Spleen (tissue), 11 donors: ENCODE measurements around the gene STYK1. TPM values are rescaled to one million over a fixed set of nuclear protein-coding genes. Genes with fewer than 3 reads are reported as not detected.
A peak's percentile ranks its signal among the peaks of the same experiment; 100 is the strongest.

Experiments
- DNase-seq: peaks from one replicate; pipeline ENCODE4 v3.0.0-alpha.2; 2020
- H3K27ac ChIP-seq, 8 donors: fragments of 200-600 bp; sonication (generic) in 7 of 8; 1 replicate in 4 of 8; 2 replicates in 4 of 8; pipeline versions ENCODE4 v1.5.0 to v1.8.0; 2016 to 2021; ENCODE audit warnings: inconsistent platforms in 4 of 8, mild to moderate bottlenecking in 4 of 8, moderate library complexity in 1 of 8
- H3K27me3 ChIP-seq, 7 donors: fragments of 200-600 bp; sonication (generic) in 6 of 7; replicated peaks in 1 of 7; 1 replicate in 4 of 7; 2 replicates in 3 of 7; pipeline versions ENCODE4 v1.5.0 to v1.8.0; 2016 to 2021; ENCODE audit warnings: inconsistent platforms in 3 of 7, mild to moderate bottlenecking in 1 of 7
- H3K36me3 ChIP-seq, 6 donors: fragments of 200-600 bp; sonication (generic) in 5 of 6; 1 replicate in 4 of 6; 2 replicates in 2 of 6; pipeline versions ENCODE4 v1.5.0 to v1.8.0; 2016 to 2021; ENCODE audit warnings: inconsistent platforms in 2 of 6
- H3K4me1 ChIP-seq, 6 donors: fragments of 200-600 bp; sonication (generic) in 5 of 6; 1 replicate in 3 of 6; 2 replicates in 3 of 6; pipeline versions ENCODE4 v1.5.0 to v1.8.0; 2016 to 2021; ENCODE audit warnings: inconsistent platforms in 3 of 6
- H3K4me3 ChIP-seq, 8 donors: fragments of 200-600 bp; sonication (generic) in 7 of 8; 1 replicate in 4 of 8; 2 replicates in 4 of 8; pipeline versions ENCODE4 v1.5.0 to v1.8.0; 2016 to 2021; ENCODE audit warnings: inconsistent platforms in 4 of 8, mild to moderate bottlenecking in 4 of 8, moderate library complexity in 2 of 8
- H3K9me3 ChIP-seq, 8 donors: fragments of 200-600 bp; sonication (generic) in 7 of 8; 1 replicate in 4 of 8; 2 replicates in 4 of 8; pipeline versions ENCODE4 v1.5.0 to v1.8.0; 2016 to 2021; ENCODE audit warnings: inconsistent platforms in 4 of 8
- POLR2A ChIP-seq, 3 donors: fragments of 450-650 bp; IDR thresholded peaks; one replicate each; pipeline ENCODE4 v1.5.1; 2017; ENCODE audit warnings: antibody characterized with exemption in 3 of 3, mild to moderate bottlenecking in 1 of 3
- POLR2AphosphoS5 ChIP-seq, 3 donors: sonication (generic); formaldehyde crosslinking; IDR thresholded peaks; one replicate each; pipeline ENCODE4 v1.5.1; 2017; ENCODE audit warnings: antibody characterized with exemption in 3 of 3
- WGBS, 5 donors: extraction: QIAGEN DNeasy Blood & Tissue Kit in 3 of 5; methylation state at CpG; one replicate each; pipeline versions ENCODE4 v1.1.5 to v1.1.7; 2013 to 2018; 5-methylcytosine and 5-hydroxymethylcytosine counted together
- intact Hi-C: fragments of 100-400 bp; cut with DNase I; formaldehyde crosslinking; loops from one replicate; pipeline ENCODE4 v1.15.0; 2023; ENCODE audit warnings: low total_unique reads
- polyA plus RNA-seq, 3 donors: library from polyadenylated mRNA; stranded (reverse); fragments of 200-250 nt; gene quantifications; one replicate each; pipeline ENCODE4 v1.2.1, GENCODE V29; 2013
- total RNA-seq, 7 donors: library from RNA; depleted of rRNA in 3 of 7; stranded (reverse); fragments of >200 nt in 3 of 7; fragmentation: NEBNext Ultra II Directional in 4 of 7; extraction: Animal tissue kit (Norgen Biotek cat#: 25700) in 4 of 7; gene quantifications; one replicate each; pipeline versions ENCODE4 v1.1.0 to v1.2.1, GENCODE V29; 2016 to 2021
- TF ChIP-seq, protein P1 (sequence below), 11 experiments: fragments of 200-600 bp in 7 of 11; fragments of 450-650 bp in 4 of 11; sonication (generic) in 4 of 11; IDR thresholded peaks in 8 of 11; conservative IDR thresholded peaks in 3 of 11; 1 replicate in 7 of 11; 2 replicates in 4 of 11; pipeline versions ENCODE4 v1.4.0 to v1.8.0; 2016 to 2021; ENCODE audit warnings: antibody characterized with exemption in 11 of 11, inconsistent platforms in 4 of 11, mild to moderate bottlenecking in 1 of 11
- donor health status: healthy with polysubstance abuse.
- donor health status: DM: no; HTN: no; CAD: no; lungs with moderate emphysema.
- donor health status: DM: no; HTN: no; CAD: no.
- donor health status: Bipolar disorder and iron deficiency.
- donor health status: healthy.
- donor health status: DM: no; HTN: no; CAD: no.
- donor health status: DM: yes; HTN: yes; CAD: no.

STYK1 gene
- total and polyA plus RNA-seq, 10 donors: 0.17 to 2.4 (median 0.77) TPM

DNA sequence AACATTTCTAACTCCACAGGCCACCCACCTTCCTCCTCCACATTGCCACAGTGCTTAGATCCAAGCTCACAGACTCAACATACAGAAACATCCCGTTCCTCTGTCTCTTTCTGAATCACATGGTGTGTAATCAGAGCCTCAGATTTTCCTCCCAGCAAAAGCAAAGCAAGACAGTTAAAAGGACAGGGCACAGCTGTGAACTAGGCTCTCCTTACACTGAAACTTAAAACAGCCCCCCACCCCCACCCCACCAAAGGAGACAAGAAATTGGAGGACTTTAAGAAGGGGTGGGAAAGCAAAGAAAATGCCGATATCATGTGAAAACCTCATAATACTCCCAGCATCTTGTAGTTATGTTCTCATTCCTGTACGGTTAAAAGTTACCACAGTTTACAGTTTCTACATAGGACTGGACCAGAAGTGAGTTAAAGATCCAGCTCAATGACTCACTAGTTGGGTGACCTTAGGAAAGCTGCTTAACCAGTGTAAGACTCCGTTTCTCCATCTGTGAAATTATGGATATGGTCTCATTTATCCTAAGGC, 44.5 kb upstream of the STYK1 start:
- WGBS, 5 donors: 58 to 75% (median 71%) methylated on average over 4 of the region's 4 CpGs
- intact Hi-C loops: no loop called here
- H3K36me3 ChIP-seq: peaks cover 0 to 28% (median 20%) of the 10 kb centered on the region in 6 donors
- no peaks in the 10 kb centered on the region for H3K9me3 ChIP-seq
- no peak overlapping the region for H3K4me3 ChIP-seq
- TF ChIP-seq POLR2A (IDR thresholded peaks at IDR 0.05): no peak
- TF ChIP-seq, protein P1, sequence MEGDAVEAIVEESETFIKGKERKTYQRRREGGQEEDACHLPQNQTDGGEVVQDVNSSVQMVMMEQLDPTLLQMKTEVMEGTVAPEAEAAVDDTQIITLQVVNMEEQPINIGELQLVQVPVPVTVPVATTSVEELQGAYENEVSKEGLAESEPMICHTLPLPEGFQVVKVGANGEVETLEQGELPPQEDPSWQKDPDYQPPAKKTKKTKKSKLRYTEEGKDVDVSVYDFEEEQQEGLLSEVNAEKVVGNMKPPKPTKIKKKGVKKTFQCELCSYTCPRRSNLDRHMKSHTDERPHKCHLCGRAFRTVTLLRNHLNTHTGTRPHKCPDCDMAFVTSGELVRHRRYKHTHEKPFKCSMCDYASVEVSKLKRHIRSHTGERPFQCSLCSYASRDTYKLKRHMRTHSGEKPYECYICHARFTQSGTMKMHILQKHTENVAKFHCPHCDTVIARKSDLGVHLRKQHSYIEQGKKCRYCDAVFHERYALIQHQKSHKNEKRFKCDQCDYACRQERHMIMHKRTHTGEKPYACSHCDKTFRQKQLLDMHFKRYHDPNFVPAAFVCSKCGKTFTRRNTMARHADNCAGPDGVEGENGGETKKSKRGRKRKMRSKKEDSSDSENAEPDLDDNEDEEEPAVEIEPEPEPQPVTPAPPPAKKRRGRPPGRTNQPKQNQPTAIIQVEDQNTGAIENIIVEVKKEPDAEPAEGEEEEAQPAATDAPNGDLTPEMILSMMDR (IDR thresholded peaks at IDR 0.05 in 8 of 11, conservative IDR thresholded peaks at IDR 0.05 in 3 of 11): no peak
- DNase-seq: no peak
- H3K27me3 ChIP-seq: peaks cover 0 to 17% (median 5%) of the 10 kb centered on the region in 7 donors
- peak overlapping the region in 6 of 8 donors; percentile 56 to 92 (median 66) for H3K27ac ChIP-seq
- peaks cover 18 to 80% (median 54%) of the 10 kb centered on the region in 6 donors for H3K4me1 ChIP-seq

DNA sequence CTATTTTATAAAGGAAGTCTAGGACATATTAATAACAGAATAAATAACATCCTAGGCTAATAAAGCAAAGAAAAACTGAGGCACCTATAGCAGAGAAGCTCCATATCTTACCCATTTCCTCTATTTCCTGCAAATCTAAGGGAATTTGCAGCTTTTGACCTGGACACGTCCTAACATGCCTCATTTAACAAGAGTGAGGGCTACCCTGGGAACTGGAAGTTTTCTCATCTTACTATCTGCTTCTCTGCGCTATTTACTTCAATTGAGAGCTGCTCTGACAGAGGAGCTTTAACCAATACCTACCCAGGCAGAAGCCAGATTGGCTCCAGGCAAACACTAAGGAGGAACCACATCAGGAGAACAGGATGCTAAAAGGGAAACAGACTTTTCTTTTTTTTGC, 43.6 kb upstream of the STYK1 start:
- 45 to 70% (median 54%) methylated on average over 2 of the region's 2 CpGs for WGBS, 5 donors
- Histone ChIP-seq H3K4me1 (peaks cover 18 to 73% (median 52%) of the 10 kb centered on the region in 6 donors), H3K9me3 (no peaks in the 10 kb centered on the region), H3K4me3 (no peak overlapping the region), H3K27ac (peak overlapping the region in 7 of 8 donors; percentile 45 to 92 (median 65)), H3K27me3 (peaks cover 0 to 8% (median 0%) of the 10 kb centered on the region in 7 donors), H3K36me3 (peaks cover 0 to 37% (median 30%) of the 10 kb centered on the region in 6 donors)
- DNase-seq: no peak
- TF ChIP-seq POLR2AphosphoS5 (IDR thresholded peaks at IDR 0.05) (no peak), POLR2A (IDR thresholded peaks at IDR 0.05) (no peak)
- TF ChIP-seq, protein P1 (IDR thresholded peaks at IDR 0.05 in 8 of 11, conservative IDR thresholded peaks at IDR 0.05 in 3 of 11): no peak
- intact Hi-C loops: no loop called here

DNA sequence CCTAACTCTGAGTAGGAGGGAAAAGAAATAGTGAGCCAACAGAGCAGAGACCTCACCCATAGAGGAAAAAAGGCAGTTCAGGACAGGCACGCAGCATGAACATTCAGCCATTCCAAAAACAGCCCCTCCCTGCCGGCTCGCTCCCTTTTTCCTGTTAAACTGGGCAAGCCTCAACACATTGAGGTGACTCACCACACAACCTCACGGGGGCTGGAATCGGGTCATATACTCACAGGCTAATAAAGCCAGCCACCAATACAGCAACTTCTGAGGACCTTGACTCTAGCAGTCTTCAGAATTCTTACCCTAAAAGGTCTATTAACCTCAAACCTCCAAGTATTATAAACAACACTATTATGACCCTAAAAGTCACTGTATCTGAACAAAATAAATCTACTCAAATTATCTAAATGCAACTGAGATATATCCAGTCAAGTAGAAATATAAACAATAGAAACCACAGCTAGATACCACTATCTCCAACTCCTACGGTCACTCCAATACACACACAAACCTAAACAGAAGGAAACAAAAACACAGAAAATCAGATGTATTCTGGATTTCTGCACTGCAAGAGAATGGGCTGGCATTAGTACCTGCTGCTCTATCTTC, 43.0 kb upstream of the STYK1 start:
- Histone ChIP-seq H3K27ac (peak overlapping the region in 7 of 8 donors; percentile 45 to 92 (median 65)), H3K36me3 (peaks cover 0 to 43% (median 33%) of the 10 kb centered on the region in 6 donors), H3K9me3 (no peaks in the 10 kb centered on the region), H3K4me3 (no peak overlapping the region), H3K4me1 (peaks cover 18 to 67% (median 49%) of the 10 kb centered on the region in 6 donors), H3K27me3 (peaks cover 0 to 2% (median 0%) of the 10 kb centered on the region in 7 donors)
- intact Hi-C loops: no loop called here
- TF ChIP-seq, protein P1 (IDR thresholded peaks at IDR 0.05 in 8 of 11, conservative IDR thresholded peaks at IDR 0.05 in 3 of 11): no peak
- TF ChIP-seq POLR2AphosphoS5 (IDR thresholded peaks at IDR 0.05): peak in 2 of 3 donors; percentile 38 to 66
- DNase-seq: peak; percentile 76
- WGBS, 5 donors: 49 to 83% (median 66%) methylated on average over 6 of the region's 6 CpGs

DNA sequence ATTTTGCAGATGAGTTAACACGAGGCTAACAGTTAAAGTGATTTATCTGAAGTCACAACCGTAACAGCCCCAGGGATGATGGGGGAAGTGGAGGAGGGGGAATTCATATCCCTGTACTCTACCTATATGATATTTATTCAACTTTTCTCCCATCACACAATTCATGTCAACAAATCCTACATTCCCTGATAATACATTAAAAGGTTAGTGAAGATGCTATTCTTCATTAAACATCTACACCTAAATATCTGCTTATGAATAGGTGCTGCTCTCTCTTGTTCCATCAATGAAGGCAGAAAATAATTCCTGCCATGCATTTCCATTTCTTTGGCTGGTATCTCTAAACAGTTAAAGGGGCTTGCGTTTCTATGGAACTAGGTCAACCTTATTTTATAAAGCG, 42.4 kb upstream of the STYK1 start:
- peaks cover 0 to 48% (median 33%) of the 10 kb centered on the region in 6 donors for H3K36me3 ChIP-seq
- no peak overlapping the region for H3K4me3 ChIP-seq
- intact Hi-C loops: no loop called here
- no peaks in the 10 kb centered on the region for H3K9me3 ChIP-seq
- DNase-seq: no peak
- 49 to 77% (median 70%) methylated on average over 4 of the region's 4 CpGs for WGBS, 5 donors
- H3K4me1 ChIP-seq: peaks cover 18 to 62% (median 45%) of the 10 kb centered on the region in 6 donors
- H3K27ac ChIP-seq: peak overlapping the region in 6 of 8 donors; percentile 56 to 92 (median 66)
- no peak for TF ChIP-seq POLR2AphosphoS5 (IDR thresholded peaks at IDR 0.05)
- TF ChIP-seq, protein P1 (IDR thresholded peaks at IDR 0.05 in 8 of 11, conservative IDR thresholded peaks at IDR 0.05 in 3 of 11): no peak
- H3K27me3 ChIP-seq: no peaks in the 10 kb centered on the region
